HCT116 (cell line): Measurements from ENCODE around the gene NHSL1. TPM values are rescaled to one million over a fixed set of nuclear protein-coding genes. Genes with fewer than 3 reads are reported as not detected.

ENCODE experiments used
- ATAC-seq: fragments of 200-7000 bp; cut with Tn5 transposase; 2 replicates; pipeline ENCODE4 v1.9.1; 2020; ENCODE audit warnings: mild to moderate bottlenecking, moderate library complexity
- BruUV-seq: library from RNA; stranded (reverse); fragments of 400-500 nt; replicated peaks from 2 replicates; lab custom pipeline; 2021; lab: Mats Ljungman, UMichigan
- CTCF ChIA-PET: fragments of 300-600 bp; sonication (Branson Sonifier 250); formaldehyde crosslinking; loops from one replicate; lab custom pipeline; 2021; ENCODE audit warnings: antibody characterized with exemption; lab: Charles Lee
- POLR2A ChIA-PET: fragments of 300-600, 350-600 bp; sonication (Branson Sonifier 250); formaldehyde crosslinking; loops from one replicate; lab custom pipeline; 2021; ENCODE audit warnings: antibody characterized with exemption; lab: Charles Lee
- RAD21 ChIA-PET, 2 experiments: fragments of 300-600 bp; sonication (Branson Sonifier 250); formaldehyde crosslinking; loops; one replicate each; lab custom pipeline; 2023; ENCODE audit warnings: low total read pairs in 2 of 2; ENCODE audit not compliant: uncharacterized antibody in 2 of 2, unreplicated experiment in 2 of 2, low non-redundant PET in 1 of 2; lab: Charles Lee
- DNase-seq: peaks from one replicate; pipeline ENCODE4 v3.0.0-alpha.2; 2010; ENCODE audit warnings: low read depth, low spot score
- H2AFZ ChIP-seq: fragments of 200-600 bp; shearing (Covaris generic), sonication (generic); 2 replicates; pipeline ENCODE4 v1.6.1; 2017; ENCODE audit warnings: low read depth, mixed run types, mixed read lengths, antibody characterized with exemption, low read length; ENCODE audit not compliant: poor library complexity, severe bottlenecking
- H3K27ac ChIP-seq: 2 replicates; pipeline ENCODE4 v1.5.1; 2012; ENCODE audit warnings: low read depth, low read length
- H3K27me3 ChIP-seq: fragments of 200-600 bp; sonication (generic); 2 replicates; pipeline ENCODE4 v1.6.1; 2016; ENCODE audit warnings: mixed run types, low read length, mixed read lengths; ENCODE audit not compliant: insufficient read depth
- H3K36me3 ChIP-seq, 2 experiments: fragments of 200-500 bp in 1 of 2; fragments of 200-600 bp in 1 of 2; sonication (Bioruptor generic) in 1 of 2; sonication (generic) in 1 of 2; 2 replicates each; pipeline versions ENCODE4 v1.5.1 to v1.6.1; 2014 to 2016; ENCODE audit warnings: low read length in 2 of 2, inconsistent platforms in 1 of 2, mixed read lengths in 1 of 2, mixed run types in 1 of 2; ENCODE audit not compliant: insufficient read depth in 2 of 2, control insufficient read depth in 1 of 2
- H3K4me1 ChIP-seq, 2 experiments: fragments of 200-600 bp in 1 of 2; sonication (generic) in 1 of 2; 2 replicates each; pipeline versions ENCODE4 v1.5.1 to v1.6.1; 2012 to 2017; ENCODE audit warnings: low read length in 2 of 2, inconsistent platforms in 1 of 2, mild to moderate bottlenecking in 1 of 2, mixed read lengths in 1 of 2, mixed run types in 1 of 2, moderate library complexity in 1 of 2; ENCODE audit not compliant: insufficient read depth in 2 of 2, control insufficient read depth in 1 of 2
- H3K4me2 ChIP-seq: fragments of 200-600 bp; sonication (generic); 2 replicates; pipeline ENCODE4 v1.6.1; 2017; ENCODE audit warnings: mixed run types, low read length, mixed read lengths
- H3K4me3 ChIP-seq, 2 experiments: fragments of 200-600 bp in 1 of 2; sonication (generic) in 1 of 2; replicated peaks in 1 of 2; 2 replicates each; pipeline ENCODE4 v1.5.1; 2011 to 2016; ENCODE audit warnings: low read length in 2 of 2, control low read depth in 1 of 2, low read depth in 1 of 2, mild to moderate bottlenecking in 1 of 2, mixed read lengths in 1 of 2, mixed run types in 1 of 2
- H3K79me2 ChIP-seq: fragments of 200-600 bp; sonication (generic); 2 replicates; pipeline ENCODE4 v1.6.1; 2017; ENCODE audit warnings: mild to moderate bottlenecking, mixed run types, low read length, moderate library complexity, mixed read lengths; ENCODE audit not compliant: insufficient read depth
- H3K9ac ChIP-seq: fragments of 200-600 bp; sonication (generic); 2 replicates; pipeline ENCODE4 v1.6.1; 2016; ENCODE audit warnings: low read length, mixed read lengths
- H3K9me2 ChIP-seq: fragments of 200-600 bp; sonication (generic), shearing (Covaris generic); 2 replicates; pipeline ENCODE4 v1.6.1; 2017; ENCODE audit warnings: mixed run types, mild to moderate bottlenecking, moderate library complexity; ENCODE audit not compliant: insufficient read depth
- H3K9me3 ChIP-seq, 2 experiments: fragments of 200-500 bp in 1 of 2; fragments of 200-600 bp in 1 of 2; sonication (Bioruptor generic) in 1 of 2; sonication (generic) in 1 of 2; 2 replicates each; pipeline ENCODE4 v1.6.1; 2014 to 2017; ENCODE audit warnings: low read length in 2 of 2, mixed read lengths in 2 of 2, inconsistent platforms in 1 of 2, low read depth in 1 of 2, mild to moderate bottlenecking in 1 of 2, mixed run types in 1 of 2, moderate library complexity in 1 of 2; ENCODE audit not compliant: control insufficient read depth in 1 of 2, insufficient read depth in 1 of 2
- H4K20me1 ChIP-seq: fragments of 200-600 bp; sonication (generic), shearing (Covaris generic); 2 replicates; pipeline ENCODE4 v1.6.1; 2017; ENCODE audit warnings: mixed run types, mild to moderate bottlenecking, moderate library complexity; ENCODE audit not compliant: insufficient read depth
- CBX3 ChIP-seq: IDR thresholded peaks from 2 replicates; pipeline ENCODE4 v1.6.1; 2012; ENCODE audit warnings: low read depth
- CEBPB ChIP-seq: IDR thresholded peaks from 2 replicates; pipeline ENCODE4 v1.6.1; 2012; ENCODE audit warnings: low read depth
- CTCF ChIP-seq, 3 experiments: fragments of 200-600 bp in 1 of 3; sonication (generic) in 1 of 3; IDR thresholded peaks in 2 of 3; conservative IDR thresholded peaks in 1 of 3; 2 replicates each; pipeline ENCODE4 v1.5.1; 2012 to 2017; ENCODE audit warnings: low read depth in 2 of 3, low read length in 2 of 3, antibody characterized with exemption in 1 of 3, borderline replicate concordance in 1 of 3, control low read depth in 1 of 3, mild to moderate bottlenecking in 1 of 3, mixed read lengths in 1 of 3, mixed run types in 1 of 3, moderate library complexity in 1 of 3; ENCODE audit not compliant: insufficient read depth in 1 of 3
- POLR2A ChIP-seq: IDR thresholded peaks from 2 replicates; pipeline ENCODE4 v1.7.0; 2011; ENCODE audit warnings: borderline replicate concordance; ENCODE audit not compliant: insufficient read depth, insufficient read length; ENCODE audit errors: extremely low read depth
- RAD21 ChIP-seq: IDR thresholded peaks from 2 replicates; pipeline ENCODE4 v1.6.1; 2012; ENCODE audit warnings: low read depth, mild to moderate bottlenecking
- REST ChIP-seq: IDR thresholded peaks from 2 replicates; pipeline ENCODE4 v1.6.1; 2012; ENCODE audit warnings: low read depth
- SIN3A ChIP-seq: IDR thresholded peaks from 2 replicates; pipeline ENCODE4 v1.6.1; 2012; ENCODE audit warnings: low read depth
- ZFX ChIP-seq: fragments of 450-650 bp; IDR thresholded peaks from 2 replicates; pipeline ENCODE4 v1.6.1; 2017
- ZNF274 ChIP-seq: fragments of 200-500 bp; sonication (Bioruptor generic); IDR thresholded peaks from 2 replicates; pipeline ENCODE4 v1.6.1; 2014; ENCODE audit warnings: mild to moderate bottlenecking, low read depth, low read length, inconsistent platforms
- intact Hi-C: fragments of 100-400 bp; cut with micrococcal nuclease; formaldehyde crosslinking; loops from 2 replicates; pipeline ENCODE4 v1.10.0; 2022
- total RNA-seq: library from RNA; stranded (reverse); gene quantifications from one replicate; pipeline ENCODE4 v1.2.1, GENCODE V29; 2021; ENCODE audit not compliant: unreplicated experiment

Gene NHSL1
- total RNA-seq, 1 experiment from 2014 or later: 15.4 TPM

- no peaks in the 10 kb centered on the region for H3K9me2 ChIP-seq
- H2AFZ ChIP-seq: no peak overlapping the region
- no peaks in the 10 kb centered on the region for H3K36me3 ChIP-seq
- no peak overlapping the region for H3K4me3 ChIP-seq
- H4K20me1 ChIP-seq: no peaks in the 10 kb centered on the region
- BruUV-seq: no TSS peak
- RAD21 ChIA-PET: no interaction called here
- ATAC-seq (no peak), DNase-seq (no peak)
- no peaks in the 10 kb centered on the region for H3K4me1 ChIP-seq
- no peaks in the 10 kb centered on the region for H3K27me3 ChIP-seq
- TF ChIP-seq REST: no peak
- no peak for TF ChIP-seq CTCF (IDR thresholded peaks at IDR 0.05 in 2 of 3, conservative IDR thresholded peaks at IDR 0.05 in 1 of 3; ENCODE audit: borderline replicate concordance in 1 of 3, insufficient read depth in 1 of 3, low read depth in 2 of 3, low read length in 2 of 3)
- no peak for TF ChIP-seq ZNF274
- no peak for TF ChIP-seq ZFX
- TF ChIP-seq RAD21: no peak
- no peak for TF ChIP-seq CBX3
- no peak for TF ChIP-seq POLR2A
- no peak for TF ChIP-seq CEBPB
- TF ChIP-seq SIN3A: no peak
- TF ChIP-seq, all 23 proteins: peak for 0
- no peaks in the 10 kb centered on the region for H3K9me3 ChIP-seq
- H3K4me2 ChIP-seq: no peak overlapping the region
- no peaks in the 10 kb centered on the region for H3K79me2 ChIP-seq
- H3K27ac ChIP-seq: no peak overlapping the region
- POLR2A ChIA-PET: no interaction called here
- intact Hi-C loops: no loop called here
- no peak overlapping the region for H3K9ac ChIP-seq
- CTCF ChIA-PET: interaction anchor here (1.3 kb wide), 1 partner anchor 10 kb away, joined by 4 read pairs; no protein-coding TSS in a partner anchor
These were observed 28.3 kb upstream of the NHSL1 start for GRCh38 chr6:138527411-138528088.
